Measurements from ENCODE around the gene RABGAP1L. TPM values are rescaled to one million over a fixed set of nuclear protein-coding genes. Genes with fewer than 3 reads are reported as not detected.

The RABGAP1L gene
- total RNA-seq, 1 donor from 2014 or later: 80.6 TPM

- no peaks in the 10 kb centered on the region for H3K4me1 ChIP-seq
- no peaks in the 10 kb centered on the region for H3K9me3 ChIP-seq
- H3K27ac ChIP-seq: no peak overlapping the region
- no peak for TF ChIP-seq CTCF (IDR thresholded peaks at IDR 0.05)
- no peak overlapping the region for H3K4me3 ChIP-seq
- H3K27me3 ChIP-seq: no peaks in the 10 kb centered on the region
- ATAC-seq (no peak), DNase-seq (no peak)
- intact Hi-C loops (cut with DNase I): no loop called here
- no peaks in the 10 kb centered on the region for H3K36me3 ChIP-seq
Measured at GRCh38 chr1:174818014-174818616, 658.8 kb downstream of the RABGAP1L start.

GRCh38 chr1:174818951-174819350, 659.6 kb downstream of the RABGAP1L start:
- Histone ChIP-seq H3K27ac (no peak overlapping the region), H3K27me3 (no peaks in the 10 kb centered on the region), H3K36me3 (no peaks in the 10 kb centered on the region), H3K9me3 (no peaks in the 10 kb centered on the region), H3K4me1 (no peaks in the 10 kb centered on the region), H3K4me3 (no peak overlapping the region)
- TF ChIP-seq CTCF (IDR thresholded peaks at IDR 0.05): no peak
- DNase-seq (no peak), ATAC-seq (no peak)
- intact Hi-C loops (cut with DNase I): no loop called here

- Histone ChIP-seq H3K27me3 (no peaks in the 10 kb centered on the region), H3K4me3 (no peak overlapping the region), H3K27ac (no peak overlapping the region), H3K9me3 (no peaks in the 10 kb centered on the region), H3K4me1 (no peaks in the 10 kb centered on the region), H3K36me3 (no peaks in the 10 kb centered on the region)
- ATAC-seq: no peak
- DNase-seq: no peak
- no peak for TF ChIP-seq CTCF (IDR thresholded peaks at IDR 0.05)
- intact Hi-C loops (cut with DNase I): no loop called here
Measured at GRCh38 chr1:174819596-174819995, 660.3 kb downstream of the RABGAP1L start.

- no peak for TF ChIP-seq CTCF (IDR thresholded peaks at IDR 0.05)
- no peaks in the 10 kb centered on the region for H3K9me3 ChIP-seq
- no peak for ATAC-seq
- H3K27ac ChIP-seq: no peak overlapping the region
- H3K4me1 ChIP-seq: no peaks in the 10 kb centered on the region
- no peaks in the 10 kb centered on the region for H3K27me3 ChIP-seq
- H3K4me3 ChIP-seq: no peak overlapping the region
- intact Hi-C loops (cut with DNase I): no loop called here
- H3K36me3 ChIP-seq: no peaks in the 10 kb centered on the region
- no peak for DNase-seq
Measured at GRCh38 chr1:174825127-174825526, 665.8 kb downstream of the RABGAP1L start.

- no peaks in the 10 kb centered on the region for H3K27me3 ChIP-seq
- no peak for TF ChIP-seq CTCF (IDR thresholded peaks at IDR 0.05)
- no peak overlapping the region for H3K27ac ChIP-seq
- no peaks in the 10 kb centered on the region for H3K9me3 ChIP-seq
- H3K36me3 ChIP-seq: no peaks in the 10 kb centered on the region
- H3K4me3 ChIP-seq: no peak overlapping the region
- no peak for ATAC-seq
- intact Hi-C loops (cut with DNase I): no loop called here
- DNase-seq: no peak
- no peaks in the 10 kb centered on the region for H3K4me1 ChIP-seq
Measured at GRCh38 chr1:174825806-174826205, 666.5 kb downstream of the RABGAP1L start.

- intact Hi-C loops (cut with DNase I): no loop called here
- no peak for DNase-seq
- no peaks in the 10 kb centered on the region for H3K36me3 ChIP-seq
- TF ChIP-seq CTCF (IDR thresholded peaks at IDR 0.05): no peak
- no peaks in the 10 kb centered on the region for H3K4me1 ChIP-seq
- no peak for ATAC-seq
- no peaks in the 10 kb centered on the region for H3K9me3 ChIP-seq
- H3K27me3 ChIP-seq: no peaks in the 10 kb centered on the region
- H3K27ac ChIP-seq: no peak overlapping the region
- no peak overlapping the region for H3K4me3 ChIP-seq
Measured at GRCh38 chr1:174828264-174828663, 668.9 kb downstream of the RABGAP1L start.
